ENCODE results near the gene IKZF4.
"Not testable (repeated sequence)": the region's sequence is repeated elsewhere in the genome, so short reads cannot be mapped to it uniquely, and the experiment has no call there.

IKZF4 gene

GRCh38 chr12:56038022-56038655 lies 17.3 kb downstream of the IKZF4 start:
- no peak for DNase-seq (ENCODE audit: low read depth in 3 of 3, low spot score in 1 of 3)

GRCh38 chr12:56040151-56040550 lies 19.3 kb downstream of the IKZF4 start:
- DNase-seq (ENCODE audit: low read depth in 3 of 3, low spot score in 1 of 3) = no peak

GRCh38 chr12:56040963-56041551 lies 20.2 kb downstream of the IKZF4 start:
- DNase-seq (ENCODE audit: low read depth in 3 of 3, low spot score in 1 of 3) = no peak

- DNase-seq (ENCODE audit: low read depth in 3 of 3, low spot score in 1 of 3) = peak; percentile 72 to 86 (median 72)
These were observed 20.9 kb downstream of the IKZF4 start, which contains the start of gene RPS26 for GRCh38 chr12:56041552-56042429. Gene RPS26 (plus strand): TSS chr12:56041918. CDS start chr12:56042167, 249 bp downstream.

GRCh38 chr12:56042430-56042813 lies 21.6 kb downstream of the IKZF4 start:
- not testable (repeated sequence) for DNase-seq (ENCODE audit: low read depth in 3 of 3, low spot score in 1 of 3)

- DNase-seq (ENCODE audit: low read depth in 3 of 3, low spot score in 1 of 3) = no peak
These were observed 22.0 kb downstream of the IKZF4 start for GRCh38 chr12:56042843-56043242.

GRCh38 chr12:56046027-56046780 lies 25.4 kb downstream of the IKZF4 start:
- DNase-seq (ENCODE audit: low read depth in 3 of 3, low spot score in 1 of 3) = no peak

- DNase-seq (ENCODE audit: low read depth in 3 of 3, low spot score in 1 of 3) = no peak
These were observed 32.6 kb downstream of the IKZF4 start for GRCh38 chr12:56053407-56053893.

- DNase-seq (ENCODE audit: low read depth in 3 of 3, low spot score in 1 of 3) = not testable (repeated sequence)
These were observed 39.1 kb downstream of the IKZF4 start for GRCh38 chr12:56059964-56060363.

GRCh38 chr12:56061982-56062381 lies 41.1 kb downstream of the IKZF4 start:
- no peak for DNase-seq (ENCODE audit: low read depth in 3 of 3, low spot score in 1 of 3)

- no peak for DNase-seq (ENCODE audit: low read depth in 3 of 3, low spot score in 1 of 3)
These were observed 42.2 kb downstream of the IKZF4 start for GRCh38 chr12:56062996-56063395.

- no peak for DNase-seq (ENCODE audit: low read depth in 3 of 3, low spot score in 1 of 3)
These were observed 50.8 kb downstream of the IKZF4 start for GRCh38 chr12:56071648-56072047.

- no peak for DNase-seq (ENCODE audit: low read depth in 3 of 3, low spot score in 1 of 3)
These were observed 53.6 kb downstream of the IKZF4 start for GRCh38 chr12:56074396-56074795.

GRCh38 chr12:56077966-56078365 lies 57.1 kb downstream of the IKZF4 start:
- DNase-seq (ENCODE audit: low read depth in 3 of 3, low spot score in 1 of 3) = not testable (repeated sequence)

- DNase-seq (ENCODE audit: low read depth in 3 of 3, low spot score in 1 of 3) = no peak
These were observed 57.6 kb downstream of the IKZF4 start for GRCh38 chr12:56078427-56078826.

GRCh38 chr12:56078931-56079722 lies 58.3 kb downstream of the IKZF4 start:
- DNase-seq (ENCODE audit: low read depth in 3 of 3, low spot score in 1 of 3) = peak in 2 of 3 donors; percentile 11 to 35

GRCh38 chr12:56079723-56080555 lies 59.1 kb downstream of the IKZF4 start, which contains the start of gene ERBB3:
Gene ERBB3 (plus strand): TSS chr12:56080165. CDS start chr12:56080301, 136 bp downstream.
- DNase-seq (ENCODE audit: low read depth in 3 of 3, low spot score in 1 of 3) = peak in 2 of 3 donors; percentile 42 to 55

GRCh38 chr12:56080556-56081138 lies 59.8 kb downstream of the IKZF4 start:
- DNase-seq (ENCODE audit: low read depth in 3 of 3, low spot score in 1 of 3) = no peak
